Stimulated activated naive CD4-positive, alpha-beta T cell treated with Interleukin-2 at 50 U/mL for 16 hours (primary cell): Measurements from ENCODE around the gene ARPC1B.
"Not testable (repeated sequence)": the region's sequence is repeated elsewhere in the genome, so short reads cannot be mapped to it uniquely, and the experiment has no call there.

ENCODE experiments used
- DNase-seq: peaks from one replicate; lab custom pipeline; 2025; lab: John Stamatoyannopoulos, UW

Gene ARPC1B

GRCh38 chr7:99409806-99410205 lies 35.3 kb downstream of the ARPC1B start:
- DNase-seq = no peak

- DNase-seq = no peak
Observed at GRCh38 chr7:99410635-99411034, 36.1 kb downstream of the ARPC1B start.

GRCh38 chr7:99415513-99416127 lies 41.1 kb downstream of the ARPC1B start:
- DNase-seq = peak; percentile 15

- no peak for DNase-seq
Observed at GRCh38 chr7:99418260-99418659, 43.7 kb downstream of the ARPC1B start.

- DNase-seq = no peak
Observed at GRCh38 chr7:99419323-99420021, 44.9 kb downstream of the ARPC1B start.

GRCh38 chr7:99420213-99420612 lies 45.7 kb downstream of the ARPC1B start:
- DNase-seq = no peak

GRCh38 chr7:99420986-99421385 lies 46.5 kb downstream of the ARPC1B start:
- no peak for DNase-seq

- no peak for DNase-seq
Observed at GRCh38 chr7:99422186-99422585, 47.7 kb downstream of the ARPC1B start.

GRCh38 chr7:99422625-99423024 lies 48.1 kb downstream of the ARPC1B start:
- no peak for DNase-seq

GRCh38 chr7:99424932-99425730 lies 50.6 kb downstream of the ARPC1B start:
- DNase-seq = no peak

- no peak for DNase-seq
Observed at GRCh38 chr7:99428972-99429566, 54.5 kb downstream of the ARPC1B start.

- DNase-seq = no peak
Observed at GRCh38 chr7:99429756-99430155, 55.2 kb downstream of the ARPC1B start.

GRCh38 chr7:99431756-99432540 lies 57.4 kb downstream of the ARPC1B start:
- DNase-seq = not testable (repeated sequence)

- DNase-seq = no peak
Observed at GRCh38 chr7:99433158-99433557, 58.6 kb downstream of the ARPC1B start.

- no peak for DNase-seq
Observed at GRCh38 chr7:99437946-99438572, 63.5 kb downstream of the ARPC1B start.

GRCh38 chr7:99438573-99439480 lies 64.3 kb downstream of the ARPC1B start, which contains the start of the genes CPSF4 and PTCD1:
CPSF4 (plus strand) TSS chr7:99438943; CDS start chr7:99439083, 140 bp downstream.
PTCD1 (minus strand) TSS chr7:99438798; CDS start chr7:99435242, 3,556 bp downstream.
- DNase-seq = peak; percentile 90

GRCh38 chr7:99440195-99440594 lies 65.7 kb downstream of the ARPC1B start:
- no peak for DNase-seq
